GM11168 (cell line): Measurements from ENCODE around the gene KRT26.
"Not testable (repeated sequence)": the region's sequence is repeated elsewhere in the genome, so short reads cannot be mapped to it uniquely, and the experiment has no call there.

Experiments
- in situ Hi-C: fragments of 300-500 bp; cut with MboI; formaldehyde crosslinking; loops from one replicate; pipeline ENCODE4 v1.12.0; 2022; ENCODE audit warnings: low sequenced_read_pairs; ENCODE audit not compliant: unreplicated experiment

The KRT26 gene

GRCh38 chr17:40772101-40772500, at the start of gene KRT26:
KRT26 (minus strand) TSS chr17:40772201; CDS start chr17:40772113, 88 bp downstream.
- in situ Hi-C loops: no loop called here

- in situ Hi-C loops: no loop called here
Observed at GRCh38 chr17:40821536-40821935, 49.5 kb upstream of the KRT26 start.

- in situ Hi-C loops: no loop called here
Observed at GRCh38 chr17:40820228-40820838, 48.3 kb upstream of the KRT26 start.

- in situ Hi-C loops: no loop called here
Observed at GRCh38 chr17:40819528-40820125, 47.6 kb upstream of the KRT26 start.

GRCh38 chr17:40818733-40819527, 46.9 kb upstream of the KRT26 start:
- in situ Hi-C loops: no loop called here

GRCh38 chr17:40818343-40818732, 46.3 kb upstream of the KRT26 start:
- in situ Hi-C loops: no loop called here

- in situ Hi-C loops: no loop called here
Observed at GRCh38 chr17:40817103-40817682, 45.2 kb upstream of the KRT26 start.

- in situ Hi-C loops: no loop called here
Observed at GRCh38 chr17:40816569-40816968, 44.6 kb upstream of the KRT26 start.

GRCh38 chr17:40815381-40815780, 43.4 kb upstream of the KRT26 start:
- in situ Hi-C loops: no loop called here

- in situ Hi-C loops: not testable (repeated sequence)
Observed at GRCh38 chr17:40814657-40815056, 42.7 kb upstream of the KRT26 start.

- in situ Hi-C loops: no loop called here
Observed at GRCh38 chr17:40813804-40814203, 41.8 kb upstream of the KRT26 start.

GRCh38 chr17:40812639-40813038, 40.6 kb upstream of the KRT26 start:
- in situ Hi-C loops: no loop called here

GRCh38 chr17:40810494-40810893, 38.5 kb upstream of the KRT26 start:
- in situ Hi-C loops: no loop called here

- in situ Hi-C loops: no loop called here
Observed at GRCh38 chr17:40809721-40810421, 37.9 kb upstream of the KRT26 start.

- in situ Hi-C loops: no loop called here
Observed at GRCh38 chr17:40806131-40806530, 34.1 kb upstream of the KRT26 start.

- in situ Hi-C loops: no loop called here
Observed at GRCh38 chr17:40803617-40804082, 31.6 kb upstream of the KRT26 start.

GRCh38 chr17:40801157-40801556, 29.2 kb upstream of the KRT26 start:
- in situ Hi-C loops: no loop called here

- in situ Hi-C loops: no loop called here
Observed at GRCh38 chr17:40800381-40800780, 28.4 kb upstream of the KRT26 start.

- in situ Hi-C loops: loop anchor here (10.0 kb wide), 1 partner anchor 175 kb away; no protein-coding TSS in a partner anchor
Observed at GRCh38 chr17:40799859-40800258, 27.9 kb upstream of the KRT26 start, which contains the start of gene KRT28. KRT28 (minus strand) TSS chr17:40799959; CDS start chr17:40799893, 66 bp downstream.

- in situ Hi-C loops: loop anchor here (10.0 kb wide), 1 partner anchor 172 kb away; no protein-coding TSS in a partner anchor
Observed at GRCh38 chr17:40796846-40797245, 24.8 kb upstream of the KRT26 start.
